HG02840 (cell line): Measurements from ENCODE around the gene FCHSD2.

Experiments used
- ATAC-seq: cut with Tn5 transposase; IDR thresholded peaks from one replicate; pipeline ENCODE4 v1.9.1; 2021; ENCODE audit warnings: mild to moderate bottlenecking, moderate library complexity, moderate number of reproducible peaks; ENCODE audit not compliant: unreplicated experiment, low FRiP score

FCHSD2 gene

GRCh38 chr11:72787216-72788104 lies 354.7 kb downstream of the FCHSD2 start:
- no peak for ATAC-seq
